Uterus (tissue), 4 donors: ENCODE measurements around the gene MLKL. TPM values are rescaled to one million over a fixed set of nuclear protein-coding genes. Genes with fewer than 3 reads are reported as not detected.

Experiments
- DNase-seq, 2 donors: peaks; one replicate each; pipeline ENCODE4 v3.0.0-alpha.2; 2019 to 2020
- H3K27ac ChIP-seq, 2 donors: fragments of 200-600 bp; sonication (generic); 1 replicate in 1 of 2; 2 replicates in 1 of 2; pipeline ENCODE4 v1.5.1; 2016 to 2018
- H3K27me3 ChIP-seq, 2 donors: fragments of 200-600 bp; sonication (generic); one replicate each; pipeline ENCODE4 v1.5.1; 2018 to 2019; ENCODE audit warnings: control low read depth in 1 of 2
- H3K36me3 ChIP-seq, 2 donors: fragments of 200-600 bp; sonication (generic); one replicate each; pipeline ENCODE4 v1.5.1; 2019; ENCODE audit warnings: control low read depth in 1 of 2
- H3K4me1 ChIP-seq, 2 donors: fragments of 200-600 bp; sonication (generic); one replicate each; pipeline ENCODE4 v1.5.1; 2018 to 2019; ENCODE audit warnings: control low read depth in 1 of 2
- H3K4me3 ChIP-seq, 2 donors: fragments of 200-600 bp; sonication (generic); 1 replicate in 1 of 2; 2 replicates in 1 of 2; pipeline ENCODE4 v1.5.1; 2018 to 2019; ENCODE audit warnings: mild to moderate bottlenecking in 1 of 2
- H3K9me3 ChIP-seq, 2 donors: fragments of 200-600 bp; sonication (generic); one replicate each; pipeline ENCODE4 v1.5.1; 2019; ENCODE audit warnings: control low read depth in 1 of 2
- POLR2A ChIP-seq, 2 donors: fragments of 450-650 bp; IDR thresholded peaks; one replicate each; pipeline ENCODE4 v1.6.1; 2016; ENCODE audit warnings: antibody characterized with exemption in 2 of 2, mild to moderate bottlenecking in 1 of 2, moderate library complexity in 1 of 2
- intact Hi-C: fragments of 100-400 bp; cut with DNase I; formaldehyde crosslinking; loops from one replicate; pipeline ENCODE4 v1.15.1; 2023; ENCODE audit warnings: low total_unique reads
- total RNA-seq, 4 donors: library from RNA; depleted of rRNA in 3 of 4; stranded (reverse); fragments of >200 nt in 3 of 4; gene quantifications; one replicate each; pipeline versions ENCODE4 v1.1.0 to v1.2.4, GENCODE V29; 2014 to 2023
- TF ChIP-seq, protein P1 (sequence below), 4 experiments: fragments of 200-600 bp in 2 of 4; fragments of 450-650 bp in 2 of 4; sonication (generic) in 2 of 4; IDR thresholded peaks; one replicate each; pipeline ENCODE4 v1.5.1; 2016 to 2019; ENCODE audit warnings: antibody characterized with exemption in 4 of 4, mild to moderate bottlenecking in 2 of 4, moderate library complexity in 1 of 4
- donor health status: DM: yes; HTN: yes; CAD: no.

MLKL gene
- total RNA-seq, 4 donors from 2014 or later, result 3.8 to 19.4 (median 7.6) TPM

DNA sequence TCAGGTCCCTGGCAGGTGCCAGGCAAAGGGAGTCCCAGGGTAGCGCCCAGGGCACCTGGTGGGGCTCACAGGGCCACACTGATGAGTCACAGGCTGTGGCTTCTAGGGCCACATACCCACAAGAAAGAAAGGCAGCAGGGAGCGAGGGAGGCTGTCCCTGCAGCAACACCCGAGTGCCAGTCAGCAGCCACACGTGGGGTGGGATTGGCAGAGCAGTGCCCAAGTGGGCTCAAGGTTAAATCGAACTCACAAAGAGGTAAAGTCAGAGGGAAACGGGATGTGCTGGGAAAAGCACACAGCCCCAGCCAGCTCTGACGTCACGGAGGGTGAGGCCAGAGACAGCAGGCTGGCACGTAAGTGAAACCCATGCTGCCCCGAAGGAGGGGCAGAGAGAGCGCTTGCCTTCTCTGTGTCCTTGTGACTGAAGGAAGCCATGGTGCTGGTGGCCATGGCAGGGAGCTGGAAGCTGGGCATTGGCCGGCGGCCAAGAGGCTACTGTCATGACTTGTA lies 40.2 kb upstream of the MLKL start:
- no peak for DNase-seq
- Histone ChIP-seq H3K27me3 (no peaks in the 10 kb centered on the region), H3K27ac (no peak overlapping the region), H3K36me3 (no peaks in the 10 kb centered on the region), H3K4me1 (no peaks in the 10 kb centered on the region), H3K9me3 (no peaks in the 10 kb centered on the region), H3K4me3 (no peak overlapping the region)
- TF ChIP-seq, protein P1, sequence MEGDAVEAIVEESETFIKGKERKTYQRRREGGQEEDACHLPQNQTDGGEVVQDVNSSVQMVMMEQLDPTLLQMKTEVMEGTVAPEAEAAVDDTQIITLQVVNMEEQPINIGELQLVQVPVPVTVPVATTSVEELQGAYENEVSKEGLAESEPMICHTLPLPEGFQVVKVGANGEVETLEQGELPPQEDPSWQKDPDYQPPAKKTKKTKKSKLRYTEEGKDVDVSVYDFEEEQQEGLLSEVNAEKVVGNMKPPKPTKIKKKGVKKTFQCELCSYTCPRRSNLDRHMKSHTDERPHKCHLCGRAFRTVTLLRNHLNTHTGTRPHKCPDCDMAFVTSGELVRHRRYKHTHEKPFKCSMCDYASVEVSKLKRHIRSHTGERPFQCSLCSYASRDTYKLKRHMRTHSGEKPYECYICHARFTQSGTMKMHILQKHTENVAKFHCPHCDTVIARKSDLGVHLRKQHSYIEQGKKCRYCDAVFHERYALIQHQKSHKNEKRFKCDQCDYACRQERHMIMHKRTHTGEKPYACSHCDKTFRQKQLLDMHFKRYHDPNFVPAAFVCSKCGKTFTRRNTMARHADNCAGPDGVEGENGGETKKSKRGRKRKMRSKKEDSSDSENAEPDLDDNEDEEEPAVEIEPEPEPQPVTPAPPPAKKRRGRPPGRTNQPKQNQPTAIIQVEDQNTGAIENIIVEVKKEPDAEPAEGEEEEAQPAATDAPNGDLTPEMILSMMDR (IDR thresholded peaks at IDR 0.05), result no peak
- no peak for TF ChIP-seq POLR2A (IDR thresholded peaks at IDR 0.05)
- intact Hi-C loops, result no loop called here

DNA sequence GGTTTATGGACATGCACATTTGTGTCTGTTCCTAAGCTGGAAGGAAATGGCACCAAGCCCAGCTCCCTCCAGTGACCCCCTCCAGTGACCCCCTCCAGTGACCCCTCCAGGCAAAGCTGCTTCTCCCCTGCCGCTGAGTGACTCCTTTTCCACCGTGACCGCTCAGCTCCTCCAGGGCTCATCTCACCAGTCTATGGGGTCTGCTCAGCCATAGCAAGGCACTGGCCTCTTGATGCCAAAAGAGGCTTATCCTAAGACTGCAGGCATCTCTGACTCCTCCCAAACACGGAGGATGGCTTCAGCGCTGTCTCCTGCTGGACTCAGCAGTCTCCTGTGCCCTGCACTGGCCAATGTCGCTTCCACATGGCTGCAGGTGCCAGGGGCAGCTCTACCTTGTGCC lies 38.6 kb upstream of the MLKL start:
- intact Hi-C loops, result no loop called here
- no peak for DNase-seq

DNA sequence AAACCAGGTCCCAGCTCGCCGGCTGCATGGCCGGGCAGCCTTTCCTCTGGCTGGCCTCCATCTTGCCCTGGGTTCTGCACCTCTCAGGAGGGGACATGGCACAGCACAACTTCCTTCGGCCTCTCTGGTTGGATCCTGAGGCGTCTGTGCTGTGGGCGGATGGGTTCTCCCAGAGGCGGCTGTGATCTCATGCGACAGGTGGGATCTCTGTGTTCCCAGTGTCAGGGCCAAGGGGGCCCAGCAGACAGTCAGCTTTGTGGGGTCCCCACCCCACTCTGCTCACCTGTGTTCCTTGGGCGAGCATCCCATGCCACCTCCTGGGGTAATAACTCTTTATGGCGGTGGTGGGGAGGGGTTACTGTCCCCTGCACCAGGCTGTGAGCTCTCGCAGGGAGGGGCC lies 38.2 kb upstream of the MLKL start:
- DNase-seq, result no peak
- Histone ChIP-seq H3K36me3 (no peaks in the 10 kb centered on the region), H3K9me3 (no peaks in the 10 kb centered on the region), H3K4me1 (no peaks in the 10 kb centered on the region), H3K27ac (no peak overlapping the region), H3K27me3 (no peaks in the 10 kb centered on the region), H3K4me3 (no peak overlapping the region)
- TF ChIP-seq, protein P1 (IDR thresholded peaks at IDR 0.05), result no peak
- TF ChIP-seq POLR2A (IDR thresholded peaks at IDR 0.05), result no peak
- intact Hi-C loops, result no loop called here

More for the DNA sequence above, 38.6 kb upstream of the MLKL start:
- Histone ChIP-seq H3K4me3 (no peak overlapping the region), H3K4me1 (no peaks in the 10 kb centered on the region), H3K9me3 (no peaks in the 10 kb centered on the region), H3K36me3 (no peaks in the 10 kb centered on the region), H3K27ac (no peak overlapping the region), H3K27me3 (no peaks in the 10 kb centered on the region)
- TF ChIP-seq, protein P1 (IDR thresholded peaks at IDR 0.05), result no peak
- TF ChIP-seq POLR2A (IDR thresholded peaks at IDR 0.05), result no peak

DNA sequence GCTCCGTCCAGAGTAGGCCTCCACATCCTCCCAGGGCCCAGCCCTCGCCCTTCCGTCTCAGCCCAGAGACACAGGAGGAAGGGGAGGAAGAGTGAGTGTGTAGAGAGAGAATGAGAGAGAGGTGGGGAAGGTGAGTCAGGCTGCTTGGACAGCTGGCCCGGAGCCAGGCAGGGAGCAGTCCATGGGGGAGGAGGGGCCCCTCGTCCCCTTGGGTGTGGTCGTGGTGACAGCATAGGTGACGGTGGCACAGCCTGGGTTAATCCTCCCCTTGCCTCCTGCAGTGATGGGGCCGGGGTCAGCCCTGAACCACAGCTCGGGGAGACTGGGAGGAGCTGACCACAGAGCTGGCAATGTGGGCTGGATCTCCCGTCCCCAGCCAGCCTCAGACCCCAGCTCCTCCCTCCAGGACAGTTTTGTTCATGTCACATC lies 37.5 kb upstream of the MLKL start:
- H3K4me3 ChIP-seq, result no peak overlapping the region
- no peaks in the 10 kb centered on the region for H3K4me1 ChIP-seq
- no peaks in the 10 kb centered on the region for H3K9me3 ChIP-seq
- H3K36me3 ChIP-seq, result no peaks in the 10 kb centered on the region
- DNase-seq, result no peak
- intact Hi-C loops, result no loop called here
- H3K27me3 ChIP-seq, result no peaks in the 10 kb centered on the region
- H3K27ac ChIP-seq, result no peak overlapping the region
- TF ChIP-seq, protein P1 (IDR thresholded peaks at IDR 0.05), result no peak
- no peak for TF ChIP-seq POLR2A (IDR thresholded peaks at IDR 0.05)

DNA sequence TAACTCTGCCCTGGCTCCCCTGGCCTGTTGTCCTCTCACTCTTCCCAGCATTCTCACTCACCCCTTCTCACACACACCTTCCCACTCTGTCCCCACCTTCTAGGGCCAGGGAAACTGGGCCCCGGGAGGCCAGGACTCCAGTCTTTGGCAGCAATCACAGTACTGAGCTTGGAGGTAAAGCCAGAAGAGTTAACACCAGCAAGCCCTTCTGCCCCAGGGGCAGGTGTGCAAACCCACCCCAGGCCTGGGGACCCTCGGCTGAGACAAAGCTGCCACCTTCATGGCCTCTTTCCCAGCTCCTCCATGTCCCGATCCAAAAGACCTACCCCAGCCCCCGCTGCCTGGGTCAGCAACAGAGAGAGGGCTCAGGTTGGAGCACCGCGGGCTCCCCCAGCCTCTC lies 36.9 kb upstream of the MLKL start:
- no peak for TF ChIP-seq POLR2A (IDR thresholded peaks at IDR 0.05)
- TF ChIP-seq, protein P1 (IDR thresholded peaks at IDR 0.05), result no peak
- no peak overlapping the region for H3K27ac ChIP-seq
- no peaks in the 10 kb centered on the region for H3K4me1 ChIP-seq
- no peaks in the 10 kb centered on the region for H3K36me3 ChIP-seq
- no peak for DNase-seq
- intact Hi-C loops, result no loop called here
- H3K4me3 ChIP-seq, result no peak overlapping the region
- H3K9me3 ChIP-seq, result no peaks in the 10 kb centered on the region
- H3K27me3 ChIP-seq, result no peaks in the 10 kb centered on the region
